H9 (cell line): ENCODE data around the gene OSBPL9. TPM values are rescaled to one million over a fixed set of nuclear protein-coding genes. Genes with fewer than 3 reads are reported as not detected.

Experiments used
- DNase-seq: peaks from one replicate; pipeline ENCODE4 v3.0.0-alpha.2; 2017
- H2AFZ ChIP-seq: one replicate; pipeline ENCODE4 v1.6.1; 2013; ENCODE audit warnings: mild to moderate bottlenecking, low read length, control low read depth, moderate library complexity
- H2AK5ac ChIP-seq: 2 replicates; pipeline ENCODE4 v1.6.1; 2013; ENCODE audit warnings: low read length, control low read depth, mixed read lengths; ENCODE audit not compliant: insufficient read length
- H2BK120ac ChIP-seq: one replicate; pipeline ENCODE4 v1.6.1; 2013; ENCODE audit warnings: low read depth, mild to moderate bottlenecking, low read length, control low read depth, inconsistent platforms; ENCODE audit not compliant: poor library complexity, severe bottlenecking
- H2BK12ac ChIP-seq: 2 replicates; pipeline ENCODE4 v1.6.1; 2013; ENCODE audit warnings: low read length, control low read depth, mixed read lengths, low read depth; ENCODE audit not compliant: insufficient read length
- H2BK15ac ChIP-seq: 2 replicates; pipeline ENCODE4 v1.6.1; 2013; ENCODE audit warnings: low read depth, low read length, control low read depth
- H2BK20ac ChIP-seq: one replicate; pipeline ENCODE4 v1.6.1; 2013; ENCODE audit warnings: low read depth, mild to moderate bottlenecking, low read length, control low read depth, inconsistent platforms; ENCODE audit not compliant: poor library complexity, severe bottlenecking
- H2BK5ac ChIP-seq: 2 replicates; pipeline ENCODE4 v1.6.1; 2013; ENCODE audit warnings: low read length, control low read depth, mixed read lengths; ENCODE audit not compliant: insufficient read length
- H3K14ac ChIP-seq: 2 replicates; pipeline ENCODE4 v1.6.1; 2013; ENCODE audit warnings: low read length, control low read depth; ENCODE audit not compliant: insufficient read depth
- H3K18ac ChIP-seq: 2 replicates; pipeline ENCODE4 v1.6.1; 2013; ENCODE audit warnings: low read depth, mild to moderate bottlenecking, mixed read lengths, low read length, control low read depth; ENCODE audit not compliant: insufficient read length
- H3K23ac ChIP-seq: 2 replicates; pipeline ENCODE4 v1.6.1; 2013; ENCODE audit warnings: low read length, control low read depth, mixed read lengths, low read depth; ENCODE audit not compliant: insufficient read length
- H3K23me2 ChIP-seq: 2 replicates; pipeline ENCODE4 v1.6.1; 2013; ENCODE audit warnings: low read depth, mild to moderate bottlenecking, mixed read lengths, low read length, control low read depth; ENCODE audit not compliant: insufficient read length, poor library complexity, severe bottlenecking
- H3K27ac ChIP-seq: 2 replicates; pipeline ENCODE4 v1.5.1; 2013; ENCODE audit warnings: low read length, control low read depth, mixed read lengths, low read depth; ENCODE audit not compliant: insufficient read length
- H3K27me3 ChIP-seq: 2 replicates; pipeline ENCODE4 v1.6.1; 2013; ENCODE audit warnings: low read length, control low read depth, inconsistent platforms; ENCODE audit not compliant: insufficient read depth
- H3K4ac ChIP-seq: 2 replicates; pipeline ENCODE4 v1.6.1; 2013; ENCODE audit warnings: low read depth, mild to moderate bottlenecking, control low read depth, inconsistent platforms, low read length, moderate library complexity
- H3K4me1 ChIP-seq: 2 replicates; pipeline ENCODE4 v1.6.1; 2013; ENCODE audit warnings: low read length, control low read depth, inconsistent platforms; ENCODE audit not compliant: insufficient read depth
- H3K4me2 ChIP-seq: 2 replicates; pipeline ENCODE4 v1.6.1; 2013; ENCODE audit warnings: low read length, control low read depth, mixed read lengths; ENCODE audit not compliant: insufficient read length, insufficient read depth
- H3K56ac ChIP-seq: 2 replicates; pipeline ENCODE4 v1.6.1; 2013; ENCODE audit warnings: low read depth, mild to moderate bottlenecking, mixed read lengths, low read length, control low read depth; ENCODE audit not compliant: insufficient read length
- H3K79me1 ChIP-seq: 2 replicates; pipeline ENCODE4 v1.6.1; 2013; ENCODE audit warnings: low read depth, mild to moderate bottlenecking, moderate library complexity, low read length, control low read depth, inconsistent platforms; ENCODE audit not compliant: insufficient read depth, poor library complexity, severe bottlenecking
- H3K79me2 ChIP-seq: 2 replicates; pipeline ENCODE4 v1.6.1; 2013; ENCODE audit warnings: low read length, control low read depth, inconsistent platforms; ENCODE audit not compliant: insufficient read depth
- H3K9ac ChIP-seq: 2 replicates; pipeline ENCODE4 v1.6.1; 2013; ENCODE audit warnings: low read length, control low read depth, mixed read lengths; ENCODE audit not compliant: insufficient read length; ENCODE audit errors: extremely low read depth
- H3K9me3 ChIP-seq: one replicate; pipeline ENCODE4 v1.6.1; 2013; ENCODE audit warnings: low read depth, low read length, inconsistent platforms; ENCODE audit not compliant: control insufficient read depth
- H3T11ph ChIP-seq: one replicate; pipeline ENCODE4 v1.6.1; 2013; ENCODE audit warnings: mild to moderate bottlenecking, low read length, control low read depth, inconsistent platforms
- H4K20me1 ChIP-seq: one replicate; pipeline ENCODE4 v1.6.1; 2013; ENCODE audit not compliant: control insufficient read depth, insufficient read length, insufficient read depth
- H4K5ac ChIP-seq: 2 replicates; pipeline ENCODE4 v1.6.1; 2013; ENCODE audit warnings: low read depth, mild to moderate bottlenecking, mixed read lengths, low read length, control low read depth; ENCODE audit not compliant: insufficient read length
- H4K8ac ChIP-seq: replicated peaks from 2 replicates; pipeline ENCODE4 v1.6.1; 2013; ENCODE audit warnings: low read length, control low read depth, mixed read lengths, low read depth; ENCODE audit not compliant: insufficient read length
- H4K91ac ChIP-seq: 2 replicates; pipeline ENCODE4 v1.6.1; 2013; ENCODE audit warnings: low read depth, mild to moderate bottlenecking, moderate library complexity, mixed read lengths, low read length, control low read depth; ENCODE audit not compliant: insufficient read length
- H3K27ac Mint-ChIP-seq, 3 experiments: 2 replicates in 2 of 3; 3 replicates in 1 of 3; pipeline ENCODE4 v1.8.0; 2020 to 2021; ENCODE audit warnings: mixed read lengths in 3 of 3, mild to moderate bottlenecking in 1 of 3, moderate library complexity in 1 of 3
- H3K27me3 Mint-ChIP-seq: 2 replicates; pipeline ENCODE4 v1.8.0; 2021; ENCODE audit warnings: low read depth, mild to moderate bottlenecking, moderate library complexity, mixed read lengths
- H3K36me3 Mint-ChIP-seq, 3 experiments: 2 replicates in 2 of 3; 3 replicates in 1 of 3; pipeline ENCODE4 v1.8.0; 2020 to 2021; ENCODE audit warnings: low read depth in 3 of 3, mixed read lengths in 3 of 3; ENCODE audit not compliant: insufficient read depth in 1 of 3
- H3K4me1 Mint-ChIP-seq, 2 experiments: 2 replicates each; pipeline ENCODE4 v1.8.0; 2020; ENCODE audit warnings: mixed read lengths in 2 of 2
- H3K4me3 Mint-ChIP-seq, 2 experiments: 2 replicates in 1 of 2; 3 replicates in 1 of 2; pipeline ENCODE4 v1.8.0; 2020 to 2021; ENCODE audit warnings: mild to moderate bottlenecking in 2 of 2, mixed read lengths in 2 of 2, moderate library complexity in 1 of 2
- H3K9me3 Mint-ChIP-seq, 2 experiments: 2 replicates in 1 of 2; 3 replicates in 1 of 2; pipeline ENCODE4 v1.8.0; 2020; ENCODE audit warnings: mild to moderate bottlenecking in 2 of 2, mixed read lengths in 2 of 2, moderate library complexity in 1 of 2
- WGBS: extraction: QIAGEN DNeasy Blood & Tissue Kit; methylation state at CpG from one replicate; pipeline ENCODE4 v1.1.7; 2013; ENCODE audit warnings: missing lambda C conversion rate, low lambda C conversion rate, mixed read lengths; ENCODE audit not compliant: insufficient read length; ENCODE audit errors: extremely low coverage; 5-methylcytosine and 5-hydroxymethylcytosine counted together
- total RNA-seq: library from RNA; stranded (reverse); gene quantifications from 2 replicates; pipeline ENCODE4 v1.2.1, GENCODE V29; 2021
- TF ChIP-seq, protein P1 (sequence below): fragments of 200-600 bp; sonication (generic); conservative IDR thresholded peaks from 3 replicates; pipeline ENCODE4 v1.8.0; 2021; ENCODE audit warnings: antibody characterized with exemption, mild to moderate bottlenecking

The OSBPL9 gene
- total RNA-seq, 1 experiment from 2014 or later = 76.7 TPM

DNA sequence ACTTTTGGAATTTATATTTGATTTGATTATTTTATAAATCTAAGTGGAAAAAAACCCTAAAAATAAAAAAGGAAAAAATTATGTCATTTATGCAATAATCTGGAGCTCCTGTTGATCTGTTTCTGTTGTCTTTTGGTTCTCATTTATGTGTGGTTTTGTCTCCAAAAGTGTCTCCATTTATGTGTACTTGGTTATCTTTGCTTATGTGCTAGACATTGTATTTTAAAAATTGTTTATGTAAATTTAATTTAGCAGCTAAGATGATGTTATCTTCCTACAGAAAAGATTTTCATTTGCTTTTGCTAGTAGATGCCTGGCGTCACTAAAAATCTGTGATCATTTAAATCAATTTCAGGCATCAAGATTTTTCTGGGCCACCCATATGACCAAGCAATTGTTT, 95.7 kb downstream of the OSBPL9 start:
- no peak overlapping the region for H2BK15ac ChIP-seq
- H3K4ac ChIP-seq = no peak overlapping the region
- DNase-seq = no peak
- no peak overlapping the region for H2AK5ac ChIP-seq
- H2BK12ac ChIP-seq = no peak overlapping the region
- H2AFZ ChIP-seq = no peak overlapping the region
- no peak overlapping the region for H4K8ac ChIP-seq
- no peaks in the 10 kb centered on the region for H3K27me3 ChIP-seq
- no peak overlapping the region for H4K5ac ChIP-seq
- H3K27ac ChIP-seq = no peak overlapping the region
- H2BK5ac ChIP-seq = no peak overlapping the region
- H3T11ph ChIP-seq = no peak overlapping the region
- H3K23me2 ChIP-seq = no peaks in the 10 kb centered on the region
- no peaks in the 10 kb centered on the region for H3K79me2 ChIP-seq
- H3K23ac ChIP-seq = no peak overlapping the region
- H3K14ac ChIP-seq = no peak overlapping the region
- H3K9ac ChIP-seq = no peak overlapping the region
- no peak overlapping the region for H3K18ac ChIP-seq
- Mint-ChIP-seq H3K4me1 (no peaks in the 10 kb centered on the region), H3K9me3 (peaks cover 9 to 10% of the 10 kb centered on the region in 2 experiments), H3K27me3 (no peaks in the 10 kb centered on the region; the same call in 1 of the 2 replicates), H3K27ac (no peak overlapping the region), H3K36me3 (peaks cover 2 to 9% (median 5%) of the 10 kb centered on the region in 3 experiments; a peak in 6 of 7 replicates), H3K4me3 (no peak overlapping the region)
- H4K20me1 ChIP-seq = no peaks in the 10 kb centered on the region
- H3K4me2 ChIP-seq = no peak overlapping the region
- no peak overlapping the region for H2BK20ac ChIP-seq
- H3K79me1 ChIP-seq = no peaks in the 10 kb centered on the region
- no peaks in the 10 kb centered on the region for H3K4me1 ChIP-seq
- TF ChIP-seq, protein P1, sequence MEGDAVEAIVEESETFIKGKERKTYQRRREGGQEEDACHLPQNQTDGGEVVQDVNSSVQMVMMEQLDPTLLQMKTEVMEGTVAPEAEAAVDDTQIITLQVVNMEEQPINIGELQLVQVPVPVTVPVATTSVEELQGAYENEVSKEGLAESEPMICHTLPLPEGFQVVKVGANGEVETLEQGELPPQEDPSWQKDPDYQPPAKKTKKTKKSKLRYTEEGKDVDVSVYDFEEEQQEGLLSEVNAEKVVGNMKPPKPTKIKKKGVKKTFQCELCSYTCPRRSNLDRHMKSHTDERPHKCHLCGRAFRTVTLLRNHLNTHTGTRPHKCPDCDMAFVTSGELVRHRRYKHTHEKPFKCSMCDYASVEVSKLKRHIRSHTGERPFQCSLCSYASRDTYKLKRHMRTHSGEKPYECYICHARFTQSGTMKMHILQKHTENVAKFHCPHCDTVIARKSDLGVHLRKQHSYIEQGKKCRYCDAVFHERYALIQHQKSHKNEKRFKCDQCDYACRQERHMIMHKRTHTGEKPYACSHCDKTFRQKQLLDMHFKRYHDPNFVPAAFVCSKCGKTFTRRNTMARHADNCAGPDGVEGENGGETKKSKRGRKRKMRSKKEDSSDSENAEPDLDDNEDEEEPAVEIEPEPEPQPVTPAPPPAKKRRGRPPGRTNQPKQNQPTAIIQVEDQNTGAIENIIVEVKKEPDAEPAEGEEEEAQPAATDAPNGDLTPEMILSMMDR = no peak
- H3K9me3 ChIP-seq = no peaks in the 10 kb centered on the region
- no peak overlapping the region for H2BK120ac ChIP-seq
- no peak overlapping the region for H4K91ac ChIP-seq
- H3K56ac ChIP-seq = no peak overlapping the region
- WGBS = no CpG with 5 or more reads among the region's 1 CpG
